ENCODE results near the gene RTP4.

GRCh38 chr3:187370051-187370450, 1.9 kb downstream of the RTP4 start:
- TF ChIP-seq POLR2A (IDR thresholded peaks at IDR 0.05) (no peak), CTCF (IDR thresholded peaks at IDR 0.05) (no peak), POLR2AphosphoS5 (IDR thresholded peaks at IDR 0.05) (no peak)

Data from prostate gland (tissue), 2 donors.